HepG2 (cell line): ENCODE results near the gene PHEX. TPM values are rescaled to one million over a fixed set of nuclear protein-coding genes. Genes with fewer than 3 reads are reported as not detected.
A peak's percentile ranks its signal among the peaks of the same experiment; 100 is the strongest.

Experiments used
- BHLHE40 ChIP-seq: IDR thresholded peaks from 2 replicates; pipeline ENCODE4 v1.6.1; 2011; ENCODE audit warnings: low read length, improper control_type of control experiment
- CREBL2 ChIP-seq: sonication (generic); formaldehyde crosslinking; IDR thresholded peaks from 2 replicates; pipeline ENCODE4 v1.8.1; 2023; ENCODE audit warnings: missing genetic modification reagents, mild to moderate bottlenecking, borderline replicate concordance
- FOXA3 ChIP-seq: IDR thresholded peaks from 2 replicates; pipeline ENCODE4 v1.6.1; 2016; ENCODE audit warnings: missing genetic modification reagents, missing compliant biosample characterization
- GABPB1 ChIP-seq: IDR thresholded peaks from 2 replicates; pipeline ENCODE4 v1.6.1; 2016; ENCODE audit warnings: mild to moderate bottlenecking, missing genetic modification reagents, moderate library complexity, missing compliant biosample characterization
- GATAD2A ChIP-seq: IDR thresholded peaks from 2 replicates; pipeline ENCODE4 v1.6.1; 2016
- HMGA1 ChIP-seq: sonication (generic); formaldehyde crosslinking; conservative IDR thresholded peaks from 2 replicates; pipeline ENCODE4 v1.4.0; 2020; ENCODE audit warnings: missing genetic modification reagents
- KMT2B ChIP-seq: IDR thresholded peaks from 2 replicates; pipeline ENCODE4 v1.6.1; 2016; ENCODE audit warnings: missing genetic modification reagents, missing compliant biosample characterization
- NCOA2 ChIP-seq: sonication (generic); formaldehyde crosslinking; IDR thresholded peaks from 2 replicates; pipeline ENCODE4 v1.8.0; 2022; ENCODE audit warnings: inconsistent platforms
- SALL1 ChIP-seq: sonication (generic); formaldehyde crosslinking; IDR thresholded peaks from 2 replicates; pipeline ENCODE4 v1.8.0; 2022; ENCODE audit warnings: mild to moderate bottlenecking, missing genetic modification reagents
- SOX6 ChIP-seq, 2 experiments: fragments of 450-650 bp in 1 of 2; sonication (generic) in 1 of 2; formaldehyde crosslinking in 1 of 2; IDR thresholded peaks; 2 replicates each; pipeline versions ENCODE4 v1.4.0 to v1.6.1; 2017 to 2020; ENCODE audit warnings: antibody characterized with exemption in 1 of 2, mild to moderate bottlenecking in 1 of 2, missing genetic modification reagents in 1 of 2
- TCF7 ChIP-seq: sonication (generic); IDR thresholded peaks from 2 replicates; pipeline ENCODE4 v1.6.1; 2016; ENCODE audit warnings: antibody characterized with exemption, low read depth
- ZNF841 ChIP-seq: sonication (generic); formaldehyde crosslinking; IDR thresholded peaks from 2 replicates; pipeline ENCODE4 v1.8.1; 2023; ENCODE audit warnings: missing genetic modification reagents, borderline replicate concordance
- ZSCAN25 ChIP-seq: sonication (generic); formaldehyde crosslinking; IDR thresholded peaks from 2 replicates; pipeline ENCODE4 v1.8.0; 2022; ENCODE audit warnings: mild to moderate bottlenecking, missing genetic modification reagents
- polyA plus RNA-seq, 8 experiments: library from polyadenylated mRNA; depleted of rRNA in 3 of 8; stranded (reverse) in 7 of 8; unstranded in 1 of 8; fragments of >200 nt; fragmentation: Illumina TruSeq in 4 of 8; extraction: Trizol in 4 of 8; gene quantifications; 2 replicates each; pipeline versions ENCODE4 v1.2.1 to v1.2.3, GENCODE V29; 2011 to 2016; ENCODE audit warnings: low read depth in 4 of 8, missing spikeins in 1 of 8, mixed read lengths in 1 of 8; ENCODE audit not compliant: insufficient read depth in 1 of 8
- total RNA-seq, 5 experiments: library from RNA; depleted of rRNA; stranded (reverse); fragments of >200 nt; fragmentation: Illumina TruSeq; extraction: Trizol; gene quantifications; 2 replicates each; pipeline ENCODE4 v1.2.3, GENCODE V29; 2016; ENCODE audit warnings: low read depth in 1 of 5
- TF ChIP-seq, protein P1 (sequence below), 2 experiments: sonication (generic) in 1 of 2; formaldehyde crosslinking in 1 of 2; IDR thresholded peaks; 2 replicates each; pipeline versions ENCODE4 v1.6.1 to v1.9.0; 2014 to 2022; ENCODE audit warnings: antibody characterized with exemption in 1 of 2, borderline replicate concordance in 1 of 2, inconsistent platforms in 1 of 2, low read depth in 1 of 2, missing genetic modification reagents in 1 of 2
- TF ChIP-seq, protein P2 (sequence below), 2 experiments: IDR thresholded peaks; 2 replicates each; pipeline ENCODE4 v1.6.1; 2011 to 2012; ENCODE audit warnings: low read length in 2 of 2, borderline replicate concordance in 1 of 2, low read depth in 1 of 2, mild to moderate bottlenecking in 1 of 2, moderate library complexity in 1 of 2
- TF ChIP-seq, protein P3 (sequence below): IDR thresholded peaks from 2 replicates; pipeline ENCODE4 v1.4.0; 2020; ENCODE audit warnings: mild to moderate bottlenecking, missing genetic modification reagents

PHEX gene
- total and polyA plus RNA-seq, 2 of the 13 experiments (the other 11 are each of a cell fraction or from before 2014, with no cell fraction given): 0.01 to 0.27 TPM

GRCh38 chrX:22025751-22026150 is 6.4 kb upstream of the PHEX start (continued):
- TF ChIP-seq CREBL2: no peak
- TF ChIP-seq, protein P1, sequence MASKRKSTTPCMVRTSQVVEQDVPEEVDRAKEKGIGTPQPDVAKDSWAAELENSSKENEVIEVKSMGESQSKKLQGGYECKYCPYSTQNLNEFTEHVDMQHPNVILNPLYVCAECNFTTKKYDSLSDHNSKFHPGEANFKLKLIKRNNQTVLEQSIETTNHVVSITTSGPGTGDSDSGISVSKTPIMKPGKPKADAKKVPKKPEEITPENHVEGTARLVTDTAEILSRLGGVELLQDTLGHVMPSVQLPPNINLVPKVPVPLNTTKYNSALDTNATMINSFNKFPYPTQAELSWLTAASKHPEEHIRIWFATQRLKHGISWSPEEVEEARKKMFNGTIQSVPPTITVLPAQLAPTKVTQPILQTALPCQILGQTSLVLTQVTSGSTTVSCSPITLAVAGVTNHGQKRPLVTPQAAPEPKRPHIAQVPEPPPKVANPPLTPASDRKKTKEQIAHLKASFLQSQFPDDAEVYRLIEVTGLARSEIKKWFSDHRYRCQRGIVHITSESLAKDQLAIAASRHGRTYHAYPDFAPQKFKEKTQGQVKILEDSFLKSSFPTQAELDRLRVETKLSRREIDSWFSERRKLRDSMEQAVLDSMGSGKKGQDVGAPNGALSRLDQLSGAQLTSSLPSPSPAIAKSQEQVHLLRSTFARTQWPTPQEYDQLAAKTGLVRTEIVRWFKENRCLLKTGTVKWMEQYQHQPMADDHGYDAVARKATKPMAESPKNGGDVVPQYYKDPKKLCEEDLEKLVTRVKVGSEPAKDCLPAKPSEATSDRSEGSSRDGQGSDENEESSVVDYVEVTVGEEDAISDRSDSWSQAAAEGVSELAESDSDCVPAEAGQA (IDR thresholded peaks at IDR 0.05; ENCODE audit: low read depth): no peak
- TF ChIP-seq, protein P1 (CRISPR knock-in tag; IDR thresholded peaks at IDR 0.05; ENCODE audit: borderline replicate concordance): no peak
- TF ChIP-seq HMGA1: no peak
- peak; percentile 54; the same call in 1 of the 2 replicates for TF ChIP-seq BHLHE40
- TF ChIP-seq TCF7: peak; percentile 20; the same call in 1 of the 2 replicates
- 0 out of 2 replicates have a peak, but pooled peaks have one; percentile 14 for TF ChIP-seq SALL1 (CRISPR knock-in tag)
- TF ChIP-seq KMT2B (CRISPR knock-in tag): no peak
- TF ChIP-seq GABPB1: no peak
- TF ChIP-seq ZNF841 (CRISPR knock-in tag): no peak
- TF ChIP-seq FOXA3 (CRISPR knock-in tag): peak; percentile 19; the same call in 1 of the 2 replicates
- TF ChIP-seq, protein P2, sequence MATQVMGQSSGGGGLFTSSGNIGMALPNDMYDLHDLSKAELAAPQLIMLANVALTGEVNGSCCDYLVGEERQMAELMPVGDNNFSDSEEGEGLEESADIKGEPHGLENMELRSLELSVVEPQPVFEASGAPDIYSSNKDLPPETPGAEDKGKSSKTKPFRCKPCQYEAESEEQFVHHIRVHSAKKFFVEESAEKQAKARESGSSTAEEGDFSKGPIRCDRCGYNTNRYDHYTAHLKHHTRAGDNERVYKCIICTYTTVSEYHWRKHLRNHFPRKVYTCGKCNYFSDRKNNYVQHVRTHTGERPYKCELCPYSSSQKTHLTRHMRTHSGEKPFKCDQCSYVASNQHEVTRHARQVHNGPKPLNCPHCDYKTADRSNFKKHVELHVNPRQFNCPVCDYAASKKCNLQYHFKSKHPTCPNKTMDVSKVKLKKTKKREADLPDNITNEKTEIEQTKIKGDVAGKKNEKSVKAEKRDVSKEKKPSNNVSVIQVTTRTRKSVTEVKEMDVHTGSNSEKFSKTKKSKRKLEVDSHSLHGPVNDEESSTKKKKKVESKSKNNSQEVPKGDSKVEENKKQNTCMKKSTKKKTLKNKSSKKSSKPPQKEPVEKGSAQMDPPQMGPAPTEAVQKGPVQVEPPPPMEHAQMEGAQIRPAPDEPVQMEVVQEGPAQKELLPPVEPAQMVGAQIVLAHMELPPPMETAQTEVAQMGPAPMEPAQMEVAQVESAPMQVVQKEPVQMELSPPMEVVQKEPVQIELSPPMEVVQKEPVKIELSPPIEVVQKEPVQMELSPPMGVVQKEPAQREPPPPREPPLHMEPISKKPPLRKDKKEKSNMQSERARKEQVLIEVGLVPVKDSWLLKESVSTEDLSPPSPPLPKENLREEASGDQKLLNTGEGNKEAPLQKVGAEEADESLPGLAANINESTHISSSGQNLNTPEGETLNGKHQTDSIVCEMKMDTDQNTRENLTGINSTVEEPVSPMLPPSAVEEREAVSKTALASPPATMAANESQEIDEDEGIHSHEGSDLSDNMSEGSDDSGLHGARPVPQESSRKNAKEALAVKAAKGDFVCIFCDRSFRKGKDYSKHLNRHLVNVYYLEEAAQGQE (IDR thresholded peaks at IDR 0.05; ENCODE audit: borderline replicate concordance in 1 of 2, low read depth in 1 of 2, low read length in 2 of 2): no peak
- 0 out of 2 replicates have a peak, but pooled peaks have one; percentile 19 for TF ChIP-seq NCOA2 (CRISPR knock-in tag)
- TF ChIP-seq, protein P3, sequence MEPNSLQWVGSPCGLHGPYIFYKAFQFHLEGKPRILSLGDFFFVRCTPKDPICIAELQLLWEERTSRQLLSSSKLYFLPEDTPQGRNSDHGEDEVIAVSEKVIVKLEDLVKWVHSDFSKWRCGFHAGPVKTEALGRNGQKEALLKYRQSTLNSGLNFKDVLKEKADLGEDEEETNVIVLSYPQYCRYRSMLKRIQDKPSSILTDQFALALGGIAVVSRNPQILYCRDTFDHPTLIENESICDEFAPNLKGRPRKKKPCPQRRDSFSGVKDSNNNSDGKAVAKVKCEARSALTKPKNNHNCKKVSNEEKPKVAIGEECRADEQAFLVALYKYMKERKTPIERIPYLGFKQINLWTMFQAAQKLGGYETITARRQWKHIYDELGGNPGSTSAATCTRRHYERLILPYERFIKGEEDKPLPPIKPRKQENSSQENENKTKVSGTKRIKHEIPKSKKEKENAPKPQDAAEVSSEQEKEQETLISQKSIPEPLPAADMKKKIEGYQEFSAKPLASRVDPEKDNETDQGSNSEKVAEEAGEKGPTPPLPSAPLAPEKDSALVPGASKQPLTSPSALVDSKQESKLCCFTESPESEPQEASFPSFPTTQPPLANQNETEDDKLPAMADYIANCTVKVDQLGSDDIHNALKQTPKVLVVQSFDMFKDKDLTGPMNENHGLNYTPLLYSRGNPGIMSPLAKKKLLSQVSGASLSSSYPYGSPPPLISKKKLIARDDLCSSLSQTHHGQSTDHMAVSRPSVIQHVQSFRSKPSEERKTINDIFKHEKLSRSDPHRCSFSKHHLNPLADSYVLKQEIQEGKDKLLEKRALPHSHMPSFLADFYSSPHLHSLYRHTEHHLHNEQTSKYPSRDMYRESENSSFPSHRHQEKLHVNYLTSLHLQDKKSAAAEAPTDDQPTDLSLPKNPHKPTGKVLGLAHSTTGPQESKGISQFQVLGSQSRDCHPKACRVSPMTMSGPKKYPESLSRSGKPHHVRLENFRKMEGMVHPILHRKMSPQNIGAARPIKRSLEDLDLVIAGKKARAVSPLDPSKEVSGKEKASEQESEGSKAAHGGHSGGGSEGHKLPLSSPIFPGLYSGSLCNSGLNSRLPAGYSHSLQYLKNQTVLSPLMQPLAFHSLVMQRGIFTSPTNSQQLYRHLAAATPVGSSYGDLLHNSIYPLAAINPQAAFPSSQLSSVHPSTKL: peak; percentile 38; the same call in 1 of the 2 replicates
- TF ChIP-seq SOX6 (IDR thresholded peaks at IDR 0.05): no peak
- 0 out of 2 replicates have a peak, but pooled peaks have one; percentile 20 for TF ChIP-seq SOX6 (CRISPR knock-in tag; IDR thresholded peaks at IDR 0.05)
- peak; percentile 49; the same call in 1 of the 2 replicates for TF ChIP-seq GATAD2A (CRISPR knock-in tag)
- TF ChIP-seq ZSCAN25: no peak
